ENCODE results near the gene KAZN. TPM values are rescaled to one million over a fixed set of nuclear protein-coding genes. Genes with fewer than 3 reads are reported as not detected.

The KAZN gene
- total and polyA plus RNA-seq, 2 of the 8 experiments (the other 6 are each of a cell fraction or from before 2014, with no cell fraction given): 3.7 to 11.8 TPM

DNA sequence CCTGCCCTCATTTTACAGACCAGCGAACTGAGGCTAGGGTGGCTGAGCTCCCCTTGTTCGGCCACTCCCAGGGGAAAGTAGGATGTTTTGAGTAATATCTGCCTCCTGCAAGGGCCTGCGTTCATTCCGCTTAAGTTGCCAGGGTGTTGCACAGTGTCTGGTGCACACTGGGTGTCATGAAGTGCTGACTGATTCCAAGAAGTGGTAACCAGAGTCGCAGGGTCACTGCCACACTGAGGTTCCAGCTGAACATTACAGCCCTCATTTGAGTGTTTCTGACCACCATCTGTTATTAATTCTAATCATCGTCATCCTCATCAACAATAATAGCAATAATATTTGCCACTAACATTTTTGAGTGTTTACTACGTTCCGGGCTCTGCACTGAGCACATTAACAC lies 250.6 kb downstream of the KAZN start:
- ChIA-PET CTCF (ENCODE audit: partially characterized antibody) (interaction anchor here (0.6 to 2.5 kb wide), 12 partner anchors 9 to 414 kb away, joined by 3 to 11 read pairs (median 4); no protein-coding TSS in a partner anchor), POLR2A (ENCODE audit: partially characterized antibody) (no interaction called here)
- Histone ChIP-seq H2BK12ac (ENCODE audit: low read depth, low read length) (no peak overlapping the region), H3K23ac (ENCODE audit: insufficient read length) (no peak overlapping the region), H4K20me1 (replicated peaks in 1 of 2; ENCODE audit: control insufficient read depth in 1 of 2, insufficient read depth in 2 of 2, low read length in 2 of 2) (peaks cover 1 to 3% of the 10 kb centered on the region in 2 experiments), H3K23me2 (ENCODE audit: low read depth, low read length) (peaks cover 9% of the 10 kb centered on the region; the same call in 1 of the 2 replicates), H3K4me3 (ENCODE audit: extremely low read depth in 1 of 4, insufficient read depth in 2 of 4, low read depth in 3 of 4, low read length in 4 of 4) (no peak overlapping the region), H3K4me2 (ENCODE audit: insufficient read depth in 1 of 2, low read depth in 2 of 2, low read length in 2 of 2) (no peak overlapping the region), H3K4ac (replicated peaks; ENCODE audit: insufficient read length, low read depth, low read length) (no peak overlapping the region), H3K36me3 (ENCODE audit: control insufficient read depth in 2 of 4, insufficient read depth in 4 of 4, low read length in 3 of 4) (no peaks in the 10 kb centered on the region), H2AFZ (ENCODE audit: low read length) (no peak overlapping the region), H3K18ac (ENCODE audit: extremely low read depth, low read length) (no peak overlapping the region), H3K4me1 (replicated peaks in 1 of 4; ENCODE audit: control insufficient read depth in 3 of 4, insufficient read depth in 4 of 4, low read length in 3 of 4) (no peaks in the 10 kb centered on the region; a peak in 1 of 7 replicates), H3K9ac (replicated peaks in 1 of 4; ENCODE audit: extremely low read depth in 1 of 4, low read depth in 3 of 4, low read length in 3 of 4) (no peak overlapping the region), H3K27me3 (replicated peaks in 1 of 4; ENCODE audit: control insufficient read depth in 3 of 4, extremely low read depth in 1 of 4, insufficient read depth in 3 of 4, low read length in 3 of 4) (no peaks in the 10 kb centered on the region), H4K5ac (ENCODE audit: insufficient read length, low read depth, low read length) (no peak overlapping the region), H3K56ac (replicated peaks; ENCODE audit: insufficient read length, low read depth, low read length) (no peak overlapping the region), H4K8ac (ENCODE audit: extremely low read depth, insufficient read depth, low read length) (no peak overlapping the region), H4K91ac (replicated peaks; ENCODE audit: insufficient read length, low read length) (no peak overlapping the region), H3K14ac (ENCODE audit: insufficient read length) (no peak overlapping the region), H2BK5ac (ENCODE audit: low read depth, low read length) (no peak overlapping the region), H3K79me2 (ENCODE audit: control insufficient read depth in 1 of 2, insufficient read depth in 2 of 2, low read length in 2 of 2) (no peaks in the 10 kb centered on the region), H2BK15ac (ENCODE audit: low read length) (no peak overlapping the region), H3K27ac (ENCODE audit: low read depth, low read length) (no peak overlapping the region), H2BK20ac (ENCODE audit: low read length) (no peak overlapping the region), H2AK5ac (ENCODE audit: low read depth, low read length) (no peak overlapping the region), H3K79me1 (ENCODE audit: low read depth, low read length) (no peaks in the 10 kb centered on the region; the same call in 1 of the 2 replicates), H2BK120ac (replicated peaks; ENCODE audit: low read depth, low read length) (no peak overlapping the region), H3K9me3 (ENCODE audit: insufficient read depth in 2 of 2, low read depth in 1 of 2, low read length in 1 of 2) (no peaks in the 10 kb centered on the region; a peak in 1 of 4 replicates)
- WGBS, 2 experiments (ENCODE audit: extremely low coverage in 1 of 2, insufficient coverage in 1 of 2, insufficient read length in 1 of 2, insufficient replicate concordance in 2 of 2, low coverage in 1 of 2, low lambda C conversion rate in 2 of 2, missing lambda C conversion rate in 1 of 2): 88% methylated on average over 8 of the region's 8 CpGs; no CpG with 5 or more reads in 1 of the 2 experiments
- FAIRE-seq: no peak
- DNase-seq (ENCODE audit: low read depth in 1 of 2, low spot score in 2 of 2): no peak
- TF ChIP-seq SIRT6 (IDR thresholded peaks at IDR 0.05; ENCODE audit: low read length): no peak
- no peak for TF ChIP-seq POU5F1 (IDR thresholded peaks at IDR 0.05; ENCODE audit: low read depth, low read length)
- TF ChIP-seq SUZ12 (IDR thresholded peaks at IDR 0.05; ENCODE audit: low read length): no peak
- TF ChIP-seq TCF12 (IDR thresholded peaks at IDR 0.05; ENCODE audit: low read depth, low read length): no peak
- TF ChIP-seq HDAC6 (IDR thresholded peaks at IDR 0.05; ENCODE audit: low read depth, low read length): no peak
- no peak for TF ChIP-seq CHD1 (IDR thresholded peaks at IDR 0.05; ENCODE audit: low read depth, low read length)
